Measurements from ENCODE around the gene SPAG9.

SPAG9 gene

DNA sequence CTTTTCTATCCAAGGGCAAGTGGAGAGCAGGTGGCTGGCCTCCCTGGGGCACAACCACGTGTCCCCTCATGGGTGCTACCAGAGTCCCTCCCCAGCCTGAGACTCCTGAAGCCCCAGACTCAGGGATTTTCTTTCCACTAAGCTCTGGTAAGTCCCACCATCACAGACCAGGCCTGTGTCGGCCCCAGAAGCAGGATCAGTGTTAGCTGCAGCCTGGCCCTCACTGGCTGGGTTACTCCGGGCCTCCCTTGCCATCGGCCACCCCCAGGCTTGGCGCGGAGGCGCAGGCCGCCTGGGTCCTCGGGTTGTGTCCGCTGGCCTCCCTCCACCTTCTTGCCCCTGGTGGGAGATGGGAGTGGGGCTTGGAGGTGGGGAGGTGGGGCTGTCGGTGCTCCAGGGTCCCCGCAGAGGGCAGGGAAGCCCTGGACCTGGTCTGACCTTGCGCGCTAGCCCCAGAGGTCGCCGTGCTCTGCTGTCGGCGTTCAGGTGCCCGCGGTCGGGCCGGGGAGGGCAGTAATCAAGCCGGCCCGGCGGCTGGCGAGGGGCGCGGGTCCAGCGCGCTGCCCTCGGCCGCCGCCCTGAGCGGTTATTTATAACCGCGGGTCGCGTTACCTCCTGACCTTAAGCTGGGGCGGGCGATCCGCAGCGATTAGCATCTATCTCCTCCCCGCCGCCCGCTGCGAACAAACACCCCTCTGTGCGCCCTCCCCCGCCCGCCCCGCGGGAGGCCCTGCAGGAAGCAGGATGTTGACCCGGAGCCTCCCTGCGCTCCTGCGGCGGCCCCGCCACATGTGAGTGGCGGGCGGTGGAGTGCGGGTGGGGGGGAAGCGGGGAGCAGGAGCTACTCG lies 176.4 kb downstream of the SPAG9 start (continued):
- TF ChIP-seq, protein P1, sequence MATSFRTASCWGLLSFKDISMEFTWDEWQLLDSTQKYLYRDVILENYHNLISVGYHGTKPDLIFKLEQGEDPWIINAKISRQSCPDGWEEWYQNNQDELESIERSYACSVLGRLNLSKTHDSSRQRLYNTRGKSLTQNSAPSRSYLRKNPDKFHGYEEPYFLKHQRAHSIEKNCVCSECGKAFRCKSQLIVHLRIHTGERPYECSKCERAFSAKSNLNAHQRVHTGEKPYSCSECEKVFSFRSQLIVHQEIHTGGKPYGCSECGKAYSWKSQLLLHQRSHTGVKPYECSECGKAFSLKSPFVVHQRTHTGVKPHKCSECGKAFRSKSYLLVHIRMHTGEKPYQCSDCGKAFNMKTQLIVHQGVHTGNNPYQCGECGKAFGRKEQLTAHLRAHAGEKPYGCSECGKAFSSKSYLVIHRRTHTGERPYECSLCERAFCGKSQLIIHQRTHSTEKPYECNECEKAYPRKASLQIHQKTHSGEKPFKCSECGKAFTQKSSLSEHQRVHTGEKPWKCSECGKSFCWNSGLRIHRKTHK (tag by site-specific recombination; IDR thresholded peaks at IDR 0.05): no peak
- TF ChIP-seq PRDM1 (tag by site-specific recombination; IDR thresholded peaks at IDR 0.05) (no peak), ZNF132 (tag by site-specific recombination; IDR thresholded peaks at IDR 0.05; ENCODE audit: borderline replicate concordance) (no peak), RBAK (tag by site-specific recombination; IDR thresholded peaks at IDR 0.05) (no peak), ZNF391 (tag by site-specific recombination; IDR thresholded peaks at IDR 0.05; ENCODE audit: borderline replicate concordance, low read depth) (no peak), ZNF404 (tag by site-specific recombination; IDR thresholded peaks at IDR 0.05) (no peak), ZNF157 (tag by site-specific recombination; IDR thresholded peaks at IDR 0.05) (no peak), ZNF510 (tag by site-specific recombination; IDR thresholded peaks at IDR 0.05; ENCODE audit: insufficient replicate concordance) (no peak), MEIS1 (CRISPR knock-in tag; IDR thresholded peaks at IDR 0.05; ENCODE audit: borderline replicate concordance) (no peak), ZNF514 (tag by site-specific recombination; IDR thresholded peaks at IDR 0.05) (no peak), ZNF211 (tag by site-specific recombination; IDR thresholded peaks at IDR 0.05; ENCODE audit: low read depth) (no peak), ZNF658 (tag by site-specific recombination; IDR thresholded peaks at IDR 0.05) (no peak), ZNF521 (tag by site-specific recombination; IDR thresholded peaks at IDR 0.05) (no peak), ZNF544 (tag by site-specific recombination; IDR thresholded peaks at IDR 0.05) (no peak), ZNF501 (tag by site-specific recombination; IDR thresholded peaks at IDR 0.05) (no peak), ZNF138 (tag by site-specific recombination; IDR thresholded peaks at IDR 0.05; ENCODE audit: borderline replicate concordance) (no peak), ZNF791 (tag by site-specific recombination; IDR thresholded peaks at IDR 0.05) (no peak), ZNF626 (tag by site-specific recombination; IDR thresholded peaks at IDR 0.05) (no peak), ZFP69B (tag by site-specific recombination; IDR thresholded peaks at IDR 0.05) (no peak), ZNF624 (tag by site-specific recombination; IDR thresholded peaks at IDR 0.05) (no peak), ZNF366 (tag by site-specific recombination; conservative IDR thresholded peaks at IDR 0.05) (no peak), GLI4 (tag by site-specific recombination; IDR thresholded peaks at IDR 0.05) (no peak), ZNF416 (tag by site-specific recombination; IDR thresholded peaks at IDR 0.05) (no peak)
- TF ChIP-seq, protein P2, sequence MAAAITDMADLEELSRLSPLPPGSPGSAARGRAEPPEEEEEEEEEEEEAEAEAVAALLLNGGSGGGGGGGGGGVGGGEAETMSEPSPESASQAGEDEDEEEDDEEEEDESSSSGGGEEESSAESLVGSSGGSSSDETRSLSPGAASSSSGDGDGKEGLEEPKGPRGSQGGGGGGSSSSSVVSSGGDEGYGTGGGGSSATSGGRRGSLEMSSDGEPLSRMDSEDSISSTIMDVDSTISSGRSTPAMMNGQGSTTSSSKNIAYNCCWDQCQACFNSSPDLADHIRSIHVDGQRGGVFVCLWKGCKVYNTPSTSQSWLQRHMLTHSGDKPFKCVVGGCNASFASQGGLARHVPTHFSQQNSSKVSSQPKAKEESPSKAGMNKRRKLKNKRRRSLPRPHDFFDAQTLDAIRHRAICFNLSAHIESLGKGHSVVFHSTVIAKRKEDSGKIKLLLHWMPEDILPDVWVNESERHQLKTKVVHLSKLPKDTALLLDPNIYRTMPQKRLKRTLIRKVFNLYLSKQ (tag by site-specific recombination; IDR thresholded peaks at IDR 0.05; ENCODE audit: borderline replicate concordance): no peak
- TF ChIP-seq, protein P3, sequence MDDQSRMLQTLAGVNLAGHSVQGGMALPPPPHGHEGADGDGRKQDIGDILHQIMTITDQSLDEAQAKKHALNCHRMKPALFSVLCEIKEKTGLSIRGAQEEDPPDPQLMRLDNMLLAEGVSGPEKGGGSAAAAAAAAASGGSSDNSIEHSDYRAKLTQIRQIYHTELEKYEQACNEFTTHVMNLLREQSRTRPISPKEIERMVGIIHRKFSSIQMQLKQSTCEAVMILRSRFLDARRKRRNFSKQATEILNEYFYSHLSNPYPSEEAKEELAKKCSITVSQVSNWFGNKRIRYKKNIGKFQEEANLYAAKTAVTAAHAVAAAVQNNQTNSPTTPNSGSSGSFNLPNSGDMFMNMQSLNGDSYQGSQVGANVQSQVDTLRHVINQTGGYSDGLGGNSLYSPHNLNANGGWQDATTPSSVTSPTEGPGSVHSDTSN (CRISPR knock-in tag; IDR thresholded peaks at IDR 0.05): no peak; the same call in 1 of the 2 replicates
- TF ChIP-seq, protein P4, sequence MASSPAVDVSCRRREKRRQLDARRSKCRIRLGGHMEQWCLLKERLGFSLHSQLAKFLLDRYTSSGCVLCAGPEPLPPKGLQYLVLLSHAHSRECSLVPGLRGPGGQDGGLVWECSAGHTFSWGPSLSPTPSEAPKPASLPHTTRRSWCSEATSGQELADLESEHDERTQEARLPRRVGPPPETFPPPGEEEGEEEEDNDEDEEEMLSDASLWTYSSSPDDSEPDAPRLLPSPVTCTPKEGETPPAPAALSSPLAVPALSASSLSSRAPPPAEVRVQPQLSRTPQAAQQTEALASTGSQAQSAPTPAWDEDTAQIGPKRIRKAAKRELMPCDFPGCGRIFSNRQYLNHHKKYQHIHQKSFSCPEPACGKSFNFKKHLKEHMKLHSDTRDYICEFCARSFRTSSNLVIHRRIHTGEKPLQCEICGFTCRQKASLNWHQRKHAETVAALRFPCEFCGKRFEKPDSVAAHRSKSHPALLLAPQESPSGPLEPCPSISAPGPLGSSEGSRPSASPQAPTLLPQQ (tag by site-specific recombination; IDR thresholded peaks at IDR 0.05): peak; percentile 36; the same call in 1 of the 2 replicates
- TF ChIP-seq, protein P5, sequence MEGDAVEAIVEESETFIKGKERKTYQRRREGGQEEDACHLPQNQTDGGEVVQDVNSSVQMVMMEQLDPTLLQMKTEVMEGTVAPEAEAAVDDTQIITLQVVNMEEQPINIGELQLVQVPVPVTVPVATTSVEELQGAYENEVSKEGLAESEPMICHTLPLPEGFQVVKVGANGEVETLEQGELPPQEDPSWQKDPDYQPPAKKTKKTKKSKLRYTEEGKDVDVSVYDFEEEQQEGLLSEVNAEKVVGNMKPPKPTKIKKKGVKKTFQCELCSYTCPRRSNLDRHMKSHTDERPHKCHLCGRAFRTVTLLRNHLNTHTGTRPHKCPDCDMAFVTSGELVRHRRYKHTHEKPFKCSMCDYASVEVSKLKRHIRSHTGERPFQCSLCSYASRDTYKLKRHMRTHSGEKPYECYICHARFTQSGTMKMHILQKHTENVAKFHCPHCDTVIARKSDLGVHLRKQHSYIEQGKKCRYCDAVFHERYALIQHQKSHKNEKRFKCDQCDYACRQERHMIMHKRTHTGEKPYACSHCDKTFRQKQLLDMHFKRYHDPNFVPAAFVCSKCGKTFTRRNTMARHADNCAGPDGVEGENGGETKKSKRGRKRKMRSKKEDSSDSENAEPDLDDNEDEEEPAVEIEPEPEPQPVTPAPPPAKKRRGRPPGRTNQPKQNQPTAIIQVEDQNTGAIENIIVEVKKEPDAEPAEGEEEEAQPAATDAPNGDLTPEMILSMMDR (tag by site-specific recombination; IDR thresholded peaks at IDR 0.05): no peak; the same call in 1 of the 2 replicates
- TF ChIP-seq, protein P6, sequence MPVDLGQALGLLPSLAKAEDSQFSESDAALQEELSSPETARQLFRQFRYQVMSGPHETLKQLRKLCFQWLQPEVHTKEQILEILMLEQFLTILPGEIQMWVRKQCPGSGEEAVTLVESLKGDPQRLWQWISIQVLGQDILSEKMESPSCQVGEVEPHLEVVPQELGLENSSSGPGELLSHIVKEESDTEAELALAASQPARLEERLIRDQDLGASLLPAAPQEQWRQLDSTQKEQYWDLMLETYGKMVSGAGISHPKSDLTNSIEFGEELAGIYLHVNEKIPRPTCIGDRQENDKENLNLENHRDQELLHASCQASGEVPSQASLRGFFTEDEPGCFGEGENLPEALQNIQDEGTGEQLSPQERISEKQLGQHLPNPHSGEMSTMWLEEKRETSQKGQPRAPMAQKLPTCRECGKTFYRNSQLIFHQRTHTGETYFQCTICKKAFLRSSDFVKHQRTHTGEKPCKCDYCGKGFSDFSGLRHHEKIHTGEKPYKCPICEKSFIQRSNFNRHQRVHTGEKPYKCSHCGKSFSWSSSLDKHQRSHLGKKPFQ (tag by site-specific recombination; IDR thresholded peaks at IDR 0.05): peak; percentile 46; the same call in 1 of the 2 replicates
- TF ChIP-seq, protein P7, sequence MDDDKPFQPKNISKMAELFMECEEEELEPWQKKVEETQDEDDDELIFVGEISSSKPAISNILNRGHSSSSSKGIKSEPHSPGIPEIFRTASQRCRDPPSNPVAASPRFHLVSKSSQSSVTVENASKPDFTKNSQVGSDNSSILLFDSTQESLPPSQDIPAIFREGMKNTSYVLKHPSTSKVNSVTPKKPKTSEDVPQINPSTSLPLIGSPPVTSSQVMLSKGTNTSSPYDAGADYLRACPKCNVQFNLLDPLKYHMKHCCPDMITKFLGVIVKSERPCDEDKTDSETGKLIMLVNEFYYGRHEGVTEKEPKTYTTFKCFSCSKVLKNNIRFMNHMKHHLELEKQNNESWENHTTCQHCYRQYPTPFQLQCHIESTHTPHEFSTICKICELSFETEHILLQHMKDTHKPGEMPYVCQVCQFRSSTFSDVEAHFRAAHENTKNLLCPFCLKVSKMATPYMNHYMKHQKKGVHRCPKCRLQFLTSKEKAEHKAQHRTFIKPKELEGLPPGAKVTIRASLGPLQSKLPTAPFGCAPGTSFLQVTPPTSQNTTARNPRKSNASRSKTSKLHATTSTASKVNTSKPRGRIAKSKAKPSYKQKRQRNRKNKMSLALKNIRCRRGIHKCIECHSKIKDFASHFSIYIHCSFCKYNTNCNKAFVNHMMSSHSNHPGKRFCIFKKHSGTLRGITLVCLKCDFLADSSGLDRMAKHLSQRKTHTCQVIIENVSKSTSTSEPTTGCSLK (tag by site-specific recombination; IDR thresholded peaks at IDR 0.05): no peak
